NCI-H2227 (cell line): ENCODE measurements around the gene INTU.
A peak's percentile ranks its signal among the peaks of the same experiment; 100 is the strongest.

Source experiments
- DNase-seq: peaks from one replicate; lab custom pipeline; 2025; ENCODE audit not compliant: unreplicated experiment; lab: John Stamatoyannopoulos, UW

INTU gene

DNA sequence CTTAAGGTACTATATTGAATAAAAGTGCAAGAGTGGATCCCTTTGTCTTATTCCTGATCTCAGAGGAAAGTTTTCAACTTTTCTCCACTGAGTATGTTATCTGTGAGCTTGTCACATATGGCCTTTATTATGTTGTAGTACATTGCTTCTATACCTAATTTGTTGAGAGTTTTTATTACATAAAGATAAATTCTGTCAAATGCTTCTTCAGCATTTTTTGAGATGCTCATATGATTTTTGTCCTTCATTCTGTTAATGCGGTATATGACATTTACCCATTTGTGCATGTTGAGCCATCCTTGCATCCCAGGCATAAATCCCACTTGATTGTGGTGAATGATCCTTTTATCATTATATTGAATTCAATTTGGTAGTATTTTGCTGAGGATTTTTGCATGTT, 108.5 kb downstream of the INTU start:
- no peak for DNase-seq

DNA sequence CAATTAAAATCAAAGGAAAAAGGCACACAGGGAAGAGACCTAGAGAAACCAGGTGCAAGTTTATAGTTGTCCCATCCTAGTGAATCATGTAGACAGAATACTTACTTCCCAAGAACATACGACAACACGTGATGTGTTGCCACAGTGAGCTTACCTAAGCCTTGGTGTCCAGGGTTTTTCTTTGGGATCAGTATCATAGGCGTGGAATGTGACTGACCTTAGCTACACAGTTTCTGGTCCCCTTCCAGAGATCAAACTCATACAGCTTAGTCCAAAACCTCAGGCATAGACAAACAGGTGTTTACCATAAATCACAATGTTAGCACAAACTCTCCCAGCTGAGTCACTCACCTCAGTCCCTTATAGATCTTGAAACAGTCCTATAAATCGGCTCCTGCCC, 115.1 kb downstream of the INTU start:
- no peak for DNase-seq

DNA sequence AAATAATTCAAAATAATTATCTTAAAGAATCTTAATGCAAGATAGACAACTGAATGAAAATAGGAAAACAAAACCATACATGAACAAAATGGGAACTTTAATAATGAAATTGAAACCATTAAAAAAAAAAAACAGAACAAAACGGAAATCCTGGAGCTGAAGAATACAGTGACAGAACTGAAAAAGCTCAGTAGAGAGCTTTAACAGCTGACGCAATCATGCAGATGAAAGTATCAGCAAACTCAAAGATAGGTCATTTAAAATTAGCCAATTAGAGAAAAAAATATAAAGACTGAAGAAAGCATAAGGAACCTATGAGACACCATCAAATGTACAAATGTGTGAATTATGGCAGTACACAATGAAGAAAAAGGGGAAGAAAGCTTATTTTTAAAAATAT, 116.2 kb downstream of the INTU start:
- no peak for DNase-seq

DNA sequence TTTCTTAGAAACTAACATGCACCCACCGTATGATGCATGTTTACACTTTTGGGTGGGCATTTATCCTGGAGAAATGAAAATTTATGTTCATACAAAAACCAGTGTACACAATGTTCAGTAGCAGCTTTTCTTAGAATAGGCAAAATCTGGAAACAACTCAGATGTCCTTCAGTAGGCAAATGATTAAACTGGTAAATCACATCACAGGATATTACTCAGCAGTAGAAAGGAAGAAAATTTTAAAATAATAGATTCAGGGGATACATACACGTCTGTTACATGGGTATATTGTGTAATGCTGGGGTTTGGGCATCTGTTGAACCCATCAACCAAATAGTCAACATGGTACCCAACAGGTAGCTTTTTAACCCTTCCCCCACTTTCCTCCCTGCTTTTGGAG, 124.1 kb downstream of the INTU start:
- no peak for DNase-seq

DNA sequence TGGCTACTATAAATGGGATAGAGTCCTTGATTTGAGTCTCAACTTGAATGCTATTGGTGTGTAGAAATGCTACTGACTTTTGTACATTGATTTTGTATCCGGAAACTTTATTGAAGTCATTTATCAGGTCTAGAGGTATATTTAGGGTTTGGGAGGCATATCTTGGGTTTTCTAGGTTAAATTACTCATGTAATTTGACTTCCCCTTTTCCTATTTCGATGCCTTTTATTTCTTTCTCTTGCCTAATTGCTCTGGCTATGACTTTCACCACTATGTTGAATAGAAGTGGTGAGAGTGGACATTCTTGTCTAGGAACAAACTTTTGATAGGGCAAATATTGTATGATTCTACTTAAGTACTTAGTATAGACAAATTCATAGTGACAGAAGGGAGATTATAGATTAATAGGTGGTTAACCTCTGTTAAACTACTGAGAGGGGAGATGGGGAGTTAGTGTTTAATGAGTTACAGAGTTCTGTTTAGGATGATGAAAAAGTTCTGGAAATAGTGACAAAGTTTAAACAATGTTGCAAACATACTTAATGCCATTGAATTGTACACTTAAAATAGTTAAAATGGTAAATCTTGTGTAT, 126.6 kb downstream of the INTU start:
- DNase-seq: no peak

DNA sequence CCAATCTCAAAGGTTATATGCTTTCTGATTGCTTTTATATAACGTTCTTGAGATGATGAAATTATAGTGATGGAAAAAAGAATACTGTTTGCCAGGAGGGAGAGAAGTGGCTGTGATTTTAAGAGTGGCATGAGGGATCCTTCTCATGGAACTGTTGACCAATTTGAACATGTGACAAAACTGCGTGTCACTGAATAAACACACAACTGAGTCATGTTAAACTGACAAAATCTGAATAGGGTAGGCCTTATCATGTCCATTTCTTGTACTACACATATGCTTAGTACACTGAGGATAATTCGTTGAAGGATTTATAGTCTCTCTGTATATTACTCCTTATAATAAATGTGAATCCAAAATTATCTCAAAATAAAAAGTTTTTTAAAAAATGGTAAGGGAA, 127.1 kb downstream of the INTU start:
- DNase-seq: no peak

DNA sequence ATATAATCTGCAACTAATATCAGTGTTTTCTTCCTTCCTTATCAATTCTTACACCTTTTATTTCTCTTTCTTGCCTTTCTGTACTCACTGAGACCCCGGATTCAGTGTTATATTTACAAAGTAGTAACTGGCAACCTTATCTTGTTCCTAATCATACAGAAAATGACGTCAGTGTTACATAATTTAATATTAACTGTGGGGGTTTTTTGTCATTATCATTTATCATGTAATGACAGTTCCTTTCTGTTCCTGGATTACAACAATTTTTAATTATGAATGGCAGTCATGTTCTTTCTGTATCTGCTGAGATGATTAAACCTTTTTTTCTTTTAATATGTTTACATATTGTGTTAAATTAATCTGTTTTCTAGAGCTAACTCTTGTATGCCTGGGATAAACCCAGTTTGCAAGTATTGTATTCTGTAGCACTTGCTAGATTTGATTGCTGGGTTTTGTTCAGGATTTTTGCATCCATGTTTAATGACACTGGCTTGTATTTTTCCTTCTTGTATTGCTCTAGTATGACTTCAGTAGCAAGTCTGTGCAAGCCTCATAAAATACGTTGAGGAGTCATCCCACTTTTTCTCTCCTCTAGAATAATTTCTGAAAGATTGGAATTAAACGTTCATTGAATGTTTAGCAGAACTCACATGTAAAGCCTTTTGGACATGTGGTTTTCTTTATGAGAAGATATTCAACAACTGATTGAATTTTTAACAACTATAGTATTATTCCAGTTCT, 138.9 kb downstream of the INTU start:
- no peak for DNase-seq

DNA sequence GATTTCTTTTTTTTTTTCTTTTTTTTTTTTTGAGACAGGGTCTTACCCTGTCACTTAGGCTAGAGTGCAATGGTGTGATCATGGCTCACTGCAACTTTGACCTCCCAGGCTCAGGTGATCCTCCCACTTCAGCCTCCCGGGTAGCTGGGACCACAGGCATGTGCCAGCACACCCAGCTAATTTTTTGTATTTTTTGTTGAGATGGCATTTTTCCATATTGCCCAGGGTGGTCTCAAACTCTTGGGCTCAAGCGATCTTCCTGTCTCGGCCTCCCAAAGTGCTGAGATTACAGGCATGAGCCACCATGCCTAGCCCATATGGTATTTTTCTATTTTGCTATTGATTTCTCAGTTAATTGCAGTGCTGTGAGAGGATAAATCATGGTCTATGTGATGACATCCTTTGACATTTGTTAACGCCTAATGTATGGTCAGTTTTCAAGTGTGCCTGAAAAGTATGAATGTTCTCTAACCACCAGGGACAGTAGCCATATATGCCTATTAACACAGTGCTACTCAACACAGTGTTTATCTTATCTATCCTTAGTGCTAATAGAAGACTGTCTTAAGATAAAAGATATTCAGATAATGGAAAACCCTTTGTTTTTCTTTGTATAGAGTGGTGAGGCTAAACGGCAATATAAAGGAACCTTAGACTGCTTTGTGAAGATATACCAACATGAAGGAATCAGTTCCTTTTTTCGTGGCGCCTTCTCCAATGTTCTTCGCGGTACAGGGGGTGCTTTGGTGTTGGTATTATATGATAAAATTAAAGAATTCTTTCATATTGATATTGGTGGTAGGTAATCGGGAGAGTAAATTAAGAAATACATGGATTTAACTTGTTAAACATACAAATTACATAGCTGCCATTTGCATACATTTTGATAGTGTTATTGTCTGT, 140.3 kb downstream of the INTU start:
- peak; percentile 38 for DNase-seq

DNA sequence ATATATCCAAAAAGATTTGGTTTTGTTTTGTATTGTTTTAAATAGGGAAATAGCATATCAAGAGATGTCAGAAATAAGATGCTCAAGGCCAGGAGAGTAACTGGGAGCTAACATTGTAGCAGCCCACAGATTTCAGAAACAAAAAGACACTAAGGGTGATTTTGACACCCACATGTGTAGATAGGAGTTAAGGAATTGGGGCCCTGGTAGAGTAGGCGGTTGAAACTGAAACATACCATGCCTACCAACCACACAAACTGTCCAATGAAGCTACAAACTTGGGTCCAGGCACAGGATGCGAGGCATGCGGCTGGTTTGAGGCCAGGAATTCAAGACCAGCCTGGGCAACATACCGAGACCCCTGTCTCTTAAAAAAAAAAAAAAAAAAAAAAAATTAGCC, 143.1 kb downstream of the INTU start:
- DNase-seq: no peak
